ENCODE measurements around the gene GOLGA6D.
"Not testable (repeated sequence)": the region's sequence is repeated elsewhere in the genome, so short reads cannot be mapped to it uniquely, and the experiment has no call there.

Gene GOLGA6D

DNA sequence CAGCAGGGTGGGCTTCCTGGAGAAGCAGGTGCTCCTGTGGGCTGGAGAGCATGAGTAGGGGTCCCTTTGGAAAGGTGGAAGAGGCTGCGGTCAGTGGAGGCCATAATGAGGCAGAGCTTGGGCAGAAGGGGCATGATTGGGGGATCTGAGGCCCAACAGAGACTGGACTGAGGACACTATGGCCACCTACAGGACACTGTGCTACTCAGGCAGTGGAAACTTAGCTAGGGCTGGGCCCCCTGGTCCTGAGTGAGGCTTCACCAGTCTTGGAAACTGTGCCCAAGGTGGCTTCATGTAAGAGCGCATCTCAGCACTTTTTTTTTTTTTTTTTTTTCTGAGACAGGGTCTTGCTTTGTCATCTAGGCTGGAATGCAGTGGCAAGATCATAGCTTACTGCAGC is 46.9 kb downstream of the GOLGA6D start:
- no peak overlapping the region for H3K4me3 ChIP-seq (ENCODE audit: low read depth, low read length)
- DNase-seq (ENCODE audit: low read depth): no peak
- TF ChIP-seq, protein P1, sequence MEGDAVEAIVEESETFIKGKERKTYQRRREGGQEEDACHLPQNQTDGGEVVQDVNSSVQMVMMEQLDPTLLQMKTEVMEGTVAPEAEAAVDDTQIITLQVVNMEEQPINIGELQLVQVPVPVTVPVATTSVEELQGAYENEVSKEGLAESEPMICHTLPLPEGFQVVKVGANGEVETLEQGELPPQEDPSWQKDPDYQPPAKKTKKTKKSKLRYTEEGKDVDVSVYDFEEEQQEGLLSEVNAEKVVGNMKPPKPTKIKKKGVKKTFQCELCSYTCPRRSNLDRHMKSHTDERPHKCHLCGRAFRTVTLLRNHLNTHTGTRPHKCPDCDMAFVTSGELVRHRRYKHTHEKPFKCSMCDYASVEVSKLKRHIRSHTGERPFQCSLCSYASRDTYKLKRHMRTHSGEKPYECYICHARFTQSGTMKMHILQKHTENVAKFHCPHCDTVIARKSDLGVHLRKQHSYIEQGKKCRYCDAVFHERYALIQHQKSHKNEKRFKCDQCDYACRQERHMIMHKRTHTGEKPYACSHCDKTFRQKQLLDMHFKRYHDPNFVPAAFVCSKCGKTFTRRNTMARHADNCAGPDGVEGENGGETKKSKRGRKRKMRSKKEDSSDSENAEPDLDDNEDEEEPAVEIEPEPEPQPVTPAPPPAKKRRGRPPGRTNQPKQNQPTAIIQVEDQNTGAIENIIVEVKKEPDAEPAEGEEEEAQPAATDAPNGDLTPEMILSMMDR (IDR thresholded peaks at IDR 0.05; ENCODE audit: low read depth, low read length): no peak
- TF ChIP-seq POLR2A (IDR thresholded peaks at IDR 0.05; ENCODE audit: extremely low read depth, insufficient read length) (no peak), MYC (IDR thresholded peaks at IDR 0.05; ENCODE audit: low read depth, low read length) (no peak)
- TF ChIP-seq, protein P2, sequence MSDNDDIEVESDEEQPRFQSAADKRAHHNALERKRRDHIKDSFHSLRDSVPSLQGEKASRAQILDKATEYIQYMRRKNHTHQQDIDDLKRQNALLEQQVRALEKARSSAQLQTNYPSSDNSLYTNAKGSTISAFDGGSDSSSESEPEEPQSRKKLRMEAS (IDR thresholded peaks at IDR 0.05; ENCODE audit: low read depth, low read length): no peak

DNA sequence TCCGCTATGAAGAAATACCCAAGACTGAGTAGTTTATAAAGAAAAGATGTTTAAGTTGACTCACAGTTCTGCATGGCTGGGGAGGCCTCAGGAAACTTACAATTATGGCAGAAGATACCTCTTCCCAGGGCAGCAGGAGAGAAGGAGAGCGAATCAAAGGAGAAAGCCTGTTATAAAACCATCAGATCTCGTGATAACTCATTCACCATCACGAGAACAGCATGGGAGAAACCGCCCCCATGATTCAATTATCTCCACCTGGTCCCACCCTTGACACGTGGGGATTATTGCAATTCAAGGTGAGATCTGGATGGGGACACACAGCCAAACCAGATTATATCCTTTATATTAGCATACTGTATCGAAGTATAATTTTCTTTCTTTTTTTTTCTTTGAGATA is 49.5 kb downstream of the GOLGA6D start:
- not testable (repeated sequence) for H3K4me3 ChIP-seq (ENCODE audit: low read depth, low read length); DNase-seq (ENCODE audit: low read depth)

DNA sequence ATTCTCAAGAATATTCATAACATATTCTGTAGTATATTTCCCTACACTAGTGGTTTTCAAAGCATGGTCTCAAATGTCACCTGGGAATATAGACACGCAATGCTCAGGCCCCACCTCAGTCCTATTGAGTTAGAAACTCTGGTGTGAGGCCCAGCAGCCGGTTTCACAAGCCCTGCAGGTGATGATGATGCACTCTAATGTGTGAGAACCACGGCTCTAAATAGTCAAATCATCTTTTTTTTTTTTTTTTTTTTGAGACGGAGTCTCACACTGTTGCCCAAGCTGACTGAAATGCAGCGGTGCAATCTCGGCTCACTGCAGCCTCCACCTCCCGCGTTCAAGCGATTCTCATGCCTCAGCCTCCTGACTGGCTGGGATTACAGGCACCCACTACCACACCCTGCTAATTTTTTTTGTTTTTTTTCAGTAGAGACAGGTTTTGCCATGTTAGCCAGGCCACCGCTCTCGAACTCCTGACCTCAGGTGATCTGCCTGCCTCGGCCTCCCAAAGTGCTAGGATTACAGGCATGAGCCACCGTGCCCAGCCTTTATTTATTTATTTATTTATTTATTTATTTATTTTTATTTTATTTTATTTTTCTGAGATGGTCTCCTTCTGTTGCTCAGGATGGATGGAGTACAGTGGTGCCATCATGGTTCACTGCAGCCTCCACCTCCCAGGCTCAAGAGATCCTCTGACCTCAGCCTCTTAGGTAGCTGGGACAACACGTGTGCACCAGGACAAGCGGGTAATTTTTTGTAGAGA is 51.2 kb downstream of the GOLGA6D start:
- not testable (repeated sequence) for DNase-seq (ENCODE audit: low read depth)

DNA sequence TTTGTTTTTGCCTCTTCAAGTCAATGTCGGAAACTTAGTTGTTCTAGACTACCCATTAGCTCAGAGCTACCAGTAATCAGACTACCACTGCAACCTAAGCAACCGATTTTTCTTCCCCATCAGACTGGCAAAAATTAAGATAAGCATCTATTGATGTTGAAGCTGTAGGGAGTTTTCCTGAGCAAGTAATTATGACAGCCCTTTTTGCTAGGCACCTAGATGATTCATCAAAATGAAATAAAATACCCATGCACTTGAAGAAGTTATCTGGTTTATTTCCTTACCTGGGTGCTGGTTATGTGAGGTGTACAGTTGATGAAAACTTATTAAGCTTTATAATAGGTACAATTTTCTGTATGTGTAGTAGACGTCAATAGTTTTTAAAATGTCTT is 52.7 kb downstream of the GOLGA6D start:
- H3K4me3 ChIP-seq (ENCODE audit: low read depth, low read length): peak overlapping the region; percentile 81
- DNase-seq (ENCODE audit: low read depth): no peak
- TF ChIP-seq MYC (IDR thresholded peaks at IDR 0.05; ENCODE audit: low read depth, low read length): no peak
- TF ChIP-seq, protein P2 (IDR thresholded peaks at IDR 0.05; ENCODE audit: low read depth, low read length): no peak
- no peak for TF ChIP-seq POLR2A (IDR thresholded peaks at IDR 0.05; ENCODE audit: extremely low read depth, insufficient read length)
- TF ChIP-seq, protein P1 (IDR thresholded peaks at IDR 0.05; ENCODE audit: low read depth, low read length): no peak

More for the DNA sequence above, 51.2 kb downstream of the GOLGA6D start:
- not testable (repeated sequence) for H3K4me3 ChIP-seq (ENCODE audit: low read depth, low read length)

DNA sequence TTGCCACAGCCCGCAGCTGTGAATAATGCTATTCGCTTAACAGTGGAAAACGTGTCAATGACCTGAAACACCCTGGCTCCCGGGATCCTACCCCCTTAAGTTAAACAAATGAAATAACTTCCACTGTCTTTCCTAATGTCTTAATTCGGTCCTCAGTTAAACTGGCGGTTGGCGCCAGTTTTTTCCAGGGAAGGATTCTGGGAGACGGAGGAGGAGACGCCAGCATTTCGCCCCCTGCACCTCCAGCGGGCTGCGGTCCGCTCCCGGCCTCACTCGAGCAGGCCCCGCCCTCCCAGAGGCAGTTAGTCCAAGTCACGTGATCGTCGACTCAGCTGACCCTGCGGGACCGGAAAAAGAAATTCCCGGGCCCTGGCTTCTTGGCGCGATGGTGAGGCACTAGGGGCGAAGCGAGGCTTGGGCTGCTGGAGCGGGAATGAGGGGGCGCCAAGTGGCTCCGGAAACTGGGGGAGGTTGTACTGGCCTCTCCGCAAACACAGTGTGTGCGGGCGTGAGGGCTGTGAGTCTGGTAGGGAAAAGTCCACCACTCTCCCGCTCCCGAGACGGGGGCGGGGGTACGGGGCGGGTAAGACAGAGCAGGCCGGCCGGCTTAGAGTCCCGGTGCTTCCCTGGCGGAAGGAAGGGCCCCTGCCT is 53.2 kb downstream of the GOLGA6D start, which contains the start of gene COMMD4:
Gene COMMD4 (plus strand): TSS at position 359 of the 651 bp plus-strand sequence. CDS start 27 bp downstream, at position 386.
- DNase-seq (ENCODE audit: low read depth): peak; percentile 92
- TF ChIP-seq, protein P1 (IDR thresholded peaks at IDR 0.05; ENCODE audit: low read depth, low read length): no peak
- TF ChIP-seq MYC (IDR thresholded peaks at IDR 0.05; ENCODE audit: low read depth, low read length): no peak
- TF ChIP-seq, protein P2 (IDR thresholded peaks at IDR 0.05; ENCODE audit: low read depth, low read length): peak; percentile 71; the same call in 1 of the 2 replicates
- peak; percentile 58 for TF ChIP-seq POLR2A (IDR thresholded peaks at IDR 0.05; ENCODE audit: extremely low read depth, insufficient read length)

DNA sequence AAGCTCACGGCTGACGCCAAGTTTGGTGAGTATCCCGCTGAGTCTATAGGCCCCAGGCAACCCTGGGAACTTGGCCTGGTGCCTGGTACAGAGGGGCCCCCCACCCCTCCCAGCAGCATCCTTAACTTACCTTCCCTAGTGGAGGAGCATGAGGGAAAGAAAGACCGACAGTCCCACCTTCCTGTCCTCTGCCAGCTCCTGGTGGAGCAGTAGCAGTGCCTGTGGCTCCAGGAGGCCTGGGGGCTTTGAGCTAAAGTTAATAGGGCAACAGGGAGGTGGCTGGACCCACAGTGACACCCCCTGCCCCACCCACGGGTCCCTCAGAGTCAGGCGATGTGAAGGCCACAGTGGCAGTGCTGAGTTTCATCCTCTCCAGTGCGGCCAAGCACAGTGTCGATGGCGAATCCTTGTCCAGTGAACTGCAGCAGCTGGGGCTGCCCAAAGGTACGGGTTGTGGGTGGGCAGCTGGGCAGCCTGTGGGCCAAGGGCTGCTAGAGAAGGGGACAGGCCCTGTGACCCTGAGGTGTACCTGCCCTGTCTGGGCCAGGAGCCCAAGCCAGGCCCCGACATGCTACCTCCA is 56.1 kb downstream of the GOLGA6D start:
- no peak for DNase-seq (ENCODE audit: low read depth)
- TF ChIP-seq, protein P2 (IDR thresholded peaks at IDR 0.05; ENCODE audit: low read depth, low read length): no peak
- TF ChIP-seq MYC (IDR thresholded peaks at IDR 0.05; ENCODE audit: low read depth, low read length) (no peak), POLR2A (IDR thresholded peaks at IDR 0.05; ENCODE audit: extremely low read depth, insufficient read length) (no peak)
- TF ChIP-seq, protein P1 (IDR thresholded peaks at IDR 0.05; ENCODE audit: low read depth, low read length): no peak
- no peak overlapping the region for H3K4me3 ChIP-seq (ENCODE audit: low read depth, low read length)

More for the DNA sequence above, 53.2 kb downstream of the GOLGA6D start, which contains the start of gene COMMD4:
- peak within 1 kb of the TSS; percentile 81 for H3K4me3 ChIP-seq (ENCODE audit: low read depth, low read length)

Measured in NB4 (cell line).